ENCODE results near the gene HS1BP3. TPM values are rescaled to one million over a fixed set of nuclear protein-coding genes. Genes with fewer than 3 reads are reported as not detected.

Gene HS1BP3
- total and polyA plus RNA-seq, 2 donors (not counting 3 experiments of a cell fraction or from before 2014, with no cell fraction given) = 27.4 to 33.1 TPM

GRCh38 chr2:20638014-20638413 is 12.9 kb downstream of the HS1BP3 start:
- no peaks in the 10 kb centered on the region for H4K20me1 ChIP-seq (replicated peaks; ENCODE audit: control insufficient read depth, extremely low read depth, insufficient read depth, low read length)
- H3K4me1 ChIP-seq (ENCODE audit: control insufficient read depth, extremely low read depth, insufficient read depth, low read length) = peaks cover 28% of the 10 kb centered on the region
- ChIA-PET CTCF (interaction anchor here (0.7 to 5.5 kb wide), 3 partner anchors 185 to 198 kb away, joined by 3 to 83 read pairs (median 75); no protein-coding TSS in a partner anchor), POLR2A (no interaction called here)
- FAIRE-seq = no peak
- H3K79me2 ChIP-seq (ENCODE audit: control insufficient read depth, insufficient read depth, low read length) = no peaks in the 10 kb centered on the region
- H3K9me3 ChIP-seq (replicated peaks; ENCODE audit: control insufficient read depth, insufficient read depth, low read length) = no peaks in the 10 kb centered on the region
- no peak overlapping the region for H2AFZ ChIP-seq (ENCODE audit: low read depth, low read length)
- TF ChIP-seq MYC (IDR thresholded peaks at IDR 0.05; ENCODE audit: low read depth, low read length) (no peak), POLR2A (IDR thresholded peaks at IDR 0.05; ENCODE audit: low read depth, low read length) (no peak), EZH2 (IDR thresholded peaks at IDR 0.05; ENCODE audit: borderline replicate concordance, low read depth, low read length, severe bottlenecking) (no peak), GATA2 (IDR thresholded peaks at IDR 0.05; ENCODE audit: insufficient read depth, insufficient read length, low read depth, low read length) (no peak), MAX (IDR thresholded peaks at IDR 0.05; ENCODE audit: insufficient read depth, insufficient read length) (no peak), JUN (IDR thresholded peaks at IDR 0.05; ENCODE audit: borderline replicate concordance, insufficient read depth, insufficient read length, low read depth) (no peak), CTCF (IDR thresholded peaks at IDR 0.05; ENCODE audit: extremely low read depth in 1 of 2, insufficient read depth in 1 of 2, low read depth in 1 of 2, low read length in 2 of 2) (no peak), POLR2AphosphoS5 (IDR thresholded peaks at IDR 0.05; ENCODE audit: insufficient read depth, low read depth, low read length) (no peak), FOS (IDR thresholded peaks at IDR 0.05; ENCODE audit: borderline replicate concordance, insufficient read depth, low read length) (no peak)
- no peak overlapping the region for H3K9ac ChIP-seq (replicated peaks; ENCODE audit: extremely low read depth, insufficient read depth, low read length)
- no peaks in the 10 kb centered on the region for H3K9me1 ChIP-seq (replicated peaks; ENCODE audit: control insufficient read depth, extremely low read depth, insufficient read depth, low read length)
- no peak overlapping the region for H3K27ac ChIP-seq (ENCODE audit: insufficient read depth, low read depth, low read length)
- no peak overlapping the region for H3K4me2 ChIP-seq (ENCODE audit: insufficient read depth, low read length)
- H3K27me3 ChIP-seq (ENCODE audit: control insufficient read depth in 2 of 2, insufficient read depth in 2 of 2, low read length in 2 of 2) = no peaks in the 10 kb centered on the region
- BruUV-seq (replicated peaks) = no TSS peak
- intact Hi-C loops (cut with micrococcal nuclease) = no loop called here
- peaks cover 0 to 22% of the 10 kb centered on the region in 2 experiments for H3K36me3 ChIP-seq (ENCODE audit: control insufficient read depth in 2 of 2, extremely low read depth in 1 of 2, insufficient read depth in 2 of 2, low read length in 2 of 2)
- no peak for DNase-seq (ENCODE audit: low read depth, low spot score)
- no peak overlapping the region for H3K4me3 ChIP-seq (replicated peaks in 1 of 3; ENCODE audit: insufficient read depth in 1 of 3, low read depth in 1 of 3, low read length in 3 of 3)
- dilution Hi-C loops (cut with MboI; ENCODE audit: extremely low pct_ligation_motif_present, low sequenced_read_pairs) = loop anchor here (10.0 kb wide), 1 partner anchor 193 kb away; the partner anchor contains the start of gene RHOB
